H1 (cell line): ENCODE results near the gene AIG1.

ENCODE experiments used
- ATF2 ChIP-seq: IDR thresholded peaks from 2 replicates; pipeline ENCODE4 v1.6.1; 2012; ENCODE audit warnings: low read length, inconsistent platforms
- EZH2 ChIP-seq: fragments of 200-600 bp; sonication (generic); IDR thresholded peaks from 2 replicates; pipeline ENCODE4 v1.7.1; 2012; ENCODE audit warnings: low read depth, mild to moderate bottlenecking, moderate library complexity, low read length, inconsistent platforms; ENCODE audit not compliant: severe bottlenecking

DNA sequence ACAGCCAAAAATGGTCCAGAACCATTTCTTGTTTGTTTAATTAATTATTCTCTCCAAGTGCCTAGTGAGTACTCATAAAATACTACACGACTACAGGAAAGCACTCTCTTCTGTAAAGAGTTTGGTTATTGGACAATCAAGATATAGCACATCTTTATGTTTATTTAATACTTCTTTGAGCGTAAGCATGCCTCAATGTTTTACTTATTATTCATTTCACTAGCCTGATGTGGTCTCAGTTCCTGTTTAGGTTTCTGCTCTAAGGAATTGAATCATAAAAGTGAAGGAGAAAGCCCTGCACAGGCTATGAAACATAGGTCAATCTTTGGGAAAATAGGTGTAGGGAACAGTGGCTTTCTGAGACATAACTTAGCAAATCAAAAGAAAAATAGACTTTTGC, 45.9 kb upstream of the AIG1 start:
- TF ChIP-seq EZH2 (no peak), ATF2 (no peak)
